ENCODE measurements around the gene RHOXF2B.

The RHOXF2B gene

DNA sequence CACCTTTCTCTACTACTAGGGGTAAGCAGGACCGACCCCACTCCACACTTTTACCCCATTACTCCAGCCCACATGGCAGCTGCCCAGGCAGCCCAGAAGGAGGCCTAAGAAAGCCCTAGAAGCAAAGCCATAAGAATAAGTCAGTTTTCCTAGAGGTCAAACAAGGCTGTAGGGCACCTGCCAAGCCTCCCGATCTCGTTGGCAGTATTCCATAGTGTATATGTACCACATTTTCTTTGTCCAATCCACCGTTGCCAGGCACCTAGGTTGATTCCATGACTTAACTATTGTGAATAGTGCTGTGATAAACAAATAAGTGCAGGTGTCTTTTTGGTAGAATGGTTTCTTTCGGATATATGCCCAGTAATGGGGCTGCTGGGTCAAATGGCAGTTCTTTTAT lies 54.2 kb downstream of the RHOXF2B start:
- TF ChIP-seq, protein P1, sequence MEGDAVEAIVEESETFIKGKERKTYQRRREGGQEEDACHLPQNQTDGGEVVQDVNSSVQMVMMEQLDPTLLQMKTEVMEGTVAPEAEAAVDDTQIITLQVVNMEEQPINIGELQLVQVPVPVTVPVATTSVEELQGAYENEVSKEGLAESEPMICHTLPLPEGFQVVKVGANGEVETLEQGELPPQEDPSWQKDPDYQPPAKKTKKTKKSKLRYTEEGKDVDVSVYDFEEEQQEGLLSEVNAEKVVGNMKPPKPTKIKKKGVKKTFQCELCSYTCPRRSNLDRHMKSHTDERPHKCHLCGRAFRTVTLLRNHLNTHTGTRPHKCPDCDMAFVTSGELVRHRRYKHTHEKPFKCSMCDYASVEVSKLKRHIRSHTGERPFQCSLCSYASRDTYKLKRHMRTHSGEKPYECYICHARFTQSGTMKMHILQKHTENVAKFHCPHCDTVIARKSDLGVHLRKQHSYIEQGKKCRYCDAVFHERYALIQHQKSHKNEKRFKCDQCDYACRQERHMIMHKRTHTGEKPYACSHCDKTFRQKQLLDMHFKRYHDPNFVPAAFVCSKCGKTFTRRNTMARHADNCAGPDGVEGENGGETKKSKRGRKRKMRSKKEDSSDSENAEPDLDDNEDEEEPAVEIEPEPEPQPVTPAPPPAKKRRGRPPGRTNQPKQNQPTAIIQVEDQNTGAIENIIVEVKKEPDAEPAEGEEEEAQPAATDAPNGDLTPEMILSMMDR (IDR thresholded peaks at IDR 0.05): no peak
- DNase-seq (ENCODE audit: low spot score): no peak
- Histone ChIP-seq H3K27ac (no peak overlapping the region), H3K4me3 (no peak overlapping the region)

DNA sequence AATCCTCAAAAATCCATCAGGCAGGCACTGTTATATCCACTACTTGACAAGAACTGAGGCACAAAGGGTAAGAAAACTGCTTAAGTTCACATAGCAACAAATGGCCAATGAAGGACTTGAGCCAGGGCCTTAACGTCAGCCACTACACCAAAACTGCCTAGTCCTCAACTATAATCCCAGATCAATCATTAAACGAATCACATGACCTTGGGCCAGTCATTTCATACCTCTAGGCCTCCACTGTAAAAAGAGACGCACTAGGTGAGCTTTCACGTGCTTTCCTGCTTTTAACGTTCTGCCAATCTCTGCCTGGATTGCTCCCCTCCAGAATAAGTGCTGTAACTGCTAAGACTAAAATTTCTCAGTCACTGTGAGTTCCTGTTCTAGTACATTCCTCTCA lies 54.7 kb downstream of the RHOXF2B start:
- TF ChIP-seq, protein P1 (IDR thresholded peaks at IDR 0.05): no peak
- DNase-seq (ENCODE audit: low spot score): no peak

More for the DNA sequence above, 54.7 kb downstream of the RHOXF2B start:
- Histone ChIP-seq H3K4me3 (no peak overlapping the region), H3K27ac (no peak overlapping the region)

Measured in coronary artery (tissue), 2 donors.